Type B pancreatic cell (in vitro differentiated cells): ENCODE data around the gene RHOF. TPM values are rescaled to one million over a fixed set of nuclear protein-coding genes. Genes with fewer than 3 reads are reported as not detected.

Experiments
- DNase-seq: peaks from one replicate; pipeline ENCODE4 v3.0.0; 2021; ENCODE audit warnings: mixed read lengths; ENCODE audit not compliant: unreplicated experiment; ENCODE audit errors: extremely low spot score
- H3K27ac Mint-ChIP-seq: 2 replicates; pipeline ENCODE4 v1.8.0; 2021; ENCODE audit warnings: mild to moderate bottlenecking, mixed read lengths
- H3K27me3 Mint-ChIP-seq: 2 replicates; pipeline ENCODE4 v1.8.0; 2021; ENCODE audit warnings: mixed read lengths
- H3K36me3 Mint-ChIP-seq: 2 replicates; pipeline ENCODE4 v1.8.0; 2021; ENCODE audit warnings: mixed read lengths
- H3K4me1 Mint-ChIP-seq: one replicate; pipeline ENCODE4 v1.8.0; 2021; ENCODE audit warnings: mixed read lengths; ENCODE audit not compliant: unreplicated experiment
- H3K4me3 Mint-ChIP-seq: 2 replicates; pipeline ENCODE4 v1.8.0; 2021; ENCODE audit warnings: mild to moderate bottlenecking, mixed read lengths
- H3K9me3 Mint-ChIP-seq: 2 replicates; pipeline ENCODE4 v1.8.0; 2021; ENCODE audit warnings: mixed read lengths
- CTCF ChIP-seq: fragments of 200-600 bp; sonication (generic); conservative IDR thresholded peaks from 2 replicates; pipeline ENCODE4 v1.5.0; 2021; ENCODE audit warnings: antibody characterized with exemption, mild to moderate bottlenecking
- total RNA-seq: library from RNA; stranded (reverse); gene quantifications from 2 replicates; pipeline ENCODE4 v1.2.1, GENCODE V29; 2021; ENCODE audit warnings: low replicate concordance

The RHOF gene
- total RNA-seq, 1 donor from 2014 or later: 26.0 TPM

GRCh38 chr12:121812320-121812871 is 18.9 kb upstream of the RHOF start:
- peak overlapping the region; percentile 90 for H3K4me3 Mint-ChIP-seq

GRCh38 chr12:121811434-121812319 is 18.2 kb upstream of the RHOF start:
- Mint-ChIP-seq H3K9me3 (no peaks in the 10 kb centered on the region), H3K4me3 (peak overlapping the region; percentile 90), H3K27me3 (no peaks in the 10 kb centered on the region), H3K36me3 (peaks cover 11% of the 10 kb centered on the region), H3K27ac (peak overlapping the region; percentile 72), H3K4me1 (peaks cover 19% of the 10 kb centered on the region)
- DNase-seq: peak; percentile 91
- TF ChIP-seq CTCF: peak; percentile 100

More at GRCh38 chr12:121812320-121812871, 18.9 kb upstream of the RHOF start:
- H3K27ac Mint-ChIP-seq: peak overlapping the region; percentile 82
- H3K36me3 Mint-ChIP-seq: peaks cover 12% of the 10 kb centered on the region
- DNase-seq: no peak
- H3K27me3 Mint-ChIP-seq: no peaks in the 10 kb centered on the region
- H3K9me3 Mint-ChIP-seq: no peaks in the 10 kb centered on the region
- peaks cover 19% of the 10 kb centered on the region for H3K4me1 Mint-ChIP-seq
- peak; percentile 62 for TF ChIP-seq CTCF

- no peak for DNase-seq
- TF ChIP-seq CTCF: no peak
- H3K27me3 Mint-ChIP-seq: no peaks in the 10 kb centered on the region
- peaks cover 24% of the 10 kb centered on the region for H3K4me1 Mint-ChIP-seq
- no peaks in the 10 kb centered on the region for H3K9me3 Mint-ChIP-seq
- peaks cover 5% of the 10 kb centered on the region for H3K36me3 Mint-ChIP-seq
- peak overlapping the region; percentile 72 for H3K27ac Mint-ChIP-seq
- peak overlapping the region; percentile 90 for H3K4me3 Mint-ChIP-seq
Observed at GRCh38 chr12:121810833-121811433, 17.4 kb upstream of the RHOF start.

GRCh38 chr12:121810234-121810817 is 16.8 kb upstream of the RHOF start:
- Mint-ChIP-seq H3K27me3 (no peaks in the 10 kb centered on the region), H3K9me3 (no peaks in the 10 kb centered on the region), H3K4me1 (peaks cover 24% of the 10 kb centered on the region), H3K27ac (no peak overlapping the region), H3K4me3 (no peak overlapping the region), H3K36me3 (peaks cover 5% of the 10 kb centered on the region)
- TF ChIP-seq CTCF: no peak
- DNase-seq: no peak

- Mint-ChIP-seq H3K9me3 (no peaks in the 10 kb centered on the region), H3K36me3 (peaks cover 5% of the 10 kb centered on the region), H3K4me3 (no peak overlapping the region), H3K27me3 (no peaks in the 10 kb centered on the region), H3K4me1 (peaks cover 24% of the 10 kb centered on the region), H3K27ac (peak overlapping the region; percentile 16)
- no peak for DNase-seq
- no peak for TF ChIP-seq CTCF
Observed at GRCh38 chr12:121809712-121810116, 16.2 kb upstream of the RHOF start.
